ENCODE results near the gene PREP.

GRCh38 chr6:105304825-105305224 lies 98.1 kb downstream of the PREP start:
- no peak for TF ChIP-seq POLR2A (IDR thresholded peaks at IDR 0.05)
- no peak for TF ChIP-seq CTCF (IDR thresholded peaks at IDR 0.05)
- TF ChIP-seq EP300 (IDR thresholded peaks at IDR 0.05) = no peak

Measured in ovary (tissue), 3 donors.